ENCODE data around the gene ARMH4.

ARMH4 gene, protein sequence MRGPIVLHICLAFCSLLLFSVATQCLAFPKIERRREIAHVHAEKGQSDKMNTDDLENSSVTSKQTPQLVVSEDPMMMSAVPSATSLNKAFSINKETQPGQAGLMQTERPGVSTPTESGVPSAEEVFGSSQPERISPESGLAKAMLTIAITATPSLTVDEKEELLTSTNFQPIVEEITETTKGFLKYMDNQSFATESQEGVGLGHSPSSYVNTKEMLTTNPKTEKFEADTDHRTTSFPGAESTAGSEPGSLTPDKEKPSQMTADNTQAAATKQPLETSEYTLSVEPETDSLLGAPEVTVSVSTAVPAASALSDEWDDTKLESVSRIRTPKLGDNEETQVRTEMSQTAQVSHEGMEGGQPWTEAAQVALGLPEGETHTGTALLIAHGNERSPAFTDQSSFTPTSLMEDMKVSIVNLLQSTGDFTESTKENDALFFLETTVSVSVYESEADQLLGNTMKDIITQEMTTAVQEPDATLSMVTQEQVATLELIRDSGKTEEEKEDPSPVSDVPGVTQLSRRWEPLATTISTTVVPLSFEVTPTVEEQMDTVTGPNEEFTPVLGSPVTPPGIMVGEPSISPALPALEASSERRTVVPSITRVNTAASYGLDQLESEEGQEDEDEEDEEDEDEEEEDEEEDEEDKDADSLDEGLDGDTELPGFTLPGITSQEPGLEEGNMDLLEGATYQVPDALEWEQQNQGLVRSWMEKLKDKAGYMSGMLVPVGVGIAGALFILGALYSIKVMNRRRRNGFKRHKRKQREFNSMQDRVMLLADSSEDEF

DNA sequence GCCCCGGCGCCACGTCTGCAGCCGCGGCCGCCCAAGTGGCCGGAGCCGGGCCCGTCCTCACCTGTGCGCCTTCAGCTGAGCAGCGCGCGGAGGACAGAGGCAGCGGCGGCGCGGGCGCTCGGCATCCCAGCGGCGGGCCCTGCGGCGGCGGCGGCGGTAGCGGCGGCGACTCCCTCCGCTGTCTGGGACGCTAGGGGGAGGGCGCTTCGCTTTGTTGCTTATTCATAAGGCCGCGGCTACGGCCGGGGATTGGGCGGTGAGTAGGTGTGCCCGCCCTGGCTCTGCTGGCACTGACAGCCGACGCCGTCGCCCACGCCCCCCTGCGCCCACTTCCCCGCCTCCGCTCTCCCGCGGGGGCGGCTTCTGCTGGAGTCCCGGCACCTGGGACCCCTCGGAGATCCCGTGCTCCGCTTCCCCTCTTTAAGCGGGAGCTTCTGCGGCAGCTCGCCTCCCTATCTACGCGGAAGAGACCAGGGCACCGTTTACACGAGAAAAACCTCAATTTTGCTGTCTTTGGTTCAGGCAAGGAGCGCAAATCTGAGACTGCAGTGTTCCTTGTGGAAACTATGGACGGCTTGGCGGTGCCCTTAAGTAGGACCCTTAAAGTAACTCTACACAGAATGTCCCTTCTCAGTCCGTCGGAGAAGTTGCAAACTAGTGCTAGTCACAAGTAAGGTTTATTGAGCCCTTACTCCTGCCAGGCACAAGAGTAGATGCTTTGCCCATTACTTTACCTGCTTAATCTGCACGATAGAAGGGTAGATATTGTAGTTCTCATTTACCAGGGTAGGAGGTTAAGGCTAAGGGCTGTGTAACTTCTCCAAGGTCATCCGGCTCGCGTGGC is at the start of gene ARMH4:
ARMH4 (minus strand) TSS at position 200 of the 844 bp plus-strand sequence. CDS start 12,855 bp downstream, outside the sequence.
- DNase-seq = no peak

DNA sequence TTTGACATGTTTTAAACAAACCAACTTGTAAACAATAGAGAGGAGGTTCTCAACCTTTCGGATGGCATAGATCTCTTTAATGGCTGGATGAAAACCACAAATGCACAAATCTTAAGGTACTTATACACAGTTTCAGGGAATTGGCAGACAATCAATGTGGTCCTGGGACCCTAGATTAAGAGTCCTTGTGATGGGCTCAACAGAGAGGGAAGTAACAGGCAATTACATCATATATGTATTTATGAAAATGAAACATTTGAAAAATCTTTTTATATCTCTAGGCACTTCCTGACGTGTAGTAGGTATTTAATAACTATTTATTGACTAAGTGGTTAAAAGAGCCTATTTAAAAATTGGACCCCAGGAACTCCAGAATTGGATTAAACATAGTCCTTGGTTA is 48.8 kb upstream of the ARMH4 start:
- DNase-seq = no peak

DNA sequence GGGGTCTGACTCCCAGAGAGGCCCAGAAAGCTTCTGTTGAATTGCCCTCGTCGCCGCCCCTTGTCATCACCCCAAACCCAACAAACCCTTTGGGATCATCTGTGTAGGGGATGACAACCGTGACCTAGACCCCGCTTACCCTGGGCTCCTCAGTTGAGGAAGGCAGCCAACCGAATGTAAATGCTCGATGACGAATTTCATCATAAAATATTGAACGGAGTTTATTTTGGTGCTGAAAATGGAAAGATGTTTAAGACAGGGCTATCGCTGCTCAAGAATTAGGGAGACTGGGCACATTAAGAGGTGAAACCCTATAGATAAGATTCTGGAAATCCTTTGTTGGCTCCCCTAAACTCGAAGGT is 48.4 kb upstream of the ARMH4 start:
- DNase-seq = no peak

DNA sequence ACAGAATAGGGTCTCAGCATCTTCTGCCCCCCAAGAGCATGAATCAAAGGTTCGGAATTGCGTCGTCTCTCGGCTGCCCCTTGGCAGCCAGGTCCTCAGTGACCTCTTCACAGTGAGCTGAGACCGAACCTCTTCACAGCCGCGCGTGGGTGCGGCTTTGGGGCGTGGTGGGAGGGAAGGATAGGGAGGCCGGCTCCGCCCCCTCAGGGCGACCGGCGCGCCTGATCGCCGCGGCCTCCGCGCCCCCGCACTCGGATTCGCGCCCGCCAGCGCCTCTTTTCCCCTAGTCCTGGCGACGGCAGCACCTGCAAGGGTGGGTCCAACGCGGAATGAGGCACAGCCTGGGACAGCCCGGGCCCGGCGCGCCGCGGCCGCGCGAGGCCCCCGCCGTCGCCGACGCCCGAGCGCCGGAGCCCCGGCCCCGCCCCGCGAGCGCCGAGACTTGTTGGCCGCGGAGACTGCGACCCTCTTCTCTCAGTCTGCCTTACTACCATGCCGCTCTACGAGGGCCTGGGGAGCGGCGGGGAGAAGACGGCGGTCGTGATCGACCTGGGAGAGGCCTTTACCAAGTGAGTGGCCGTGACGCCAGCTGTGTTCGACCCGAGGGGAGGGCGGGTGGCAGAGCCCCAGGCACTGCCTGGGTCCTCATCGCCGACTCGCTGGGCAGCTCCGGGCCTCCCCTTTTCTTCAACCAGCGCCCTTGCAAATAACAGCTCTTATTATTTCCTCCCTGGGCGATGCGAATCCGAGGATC is 47.9 kb upstream of the ARMH4 start, which contains the start of gene ACTR10:
ACTR10 (plus strand) TSS at position 424 of the 754 bp plus-strand sequence; CDS start at position 493, 69 bp downstream.
- peak; percentile 9 for DNase-seq

DNA sequence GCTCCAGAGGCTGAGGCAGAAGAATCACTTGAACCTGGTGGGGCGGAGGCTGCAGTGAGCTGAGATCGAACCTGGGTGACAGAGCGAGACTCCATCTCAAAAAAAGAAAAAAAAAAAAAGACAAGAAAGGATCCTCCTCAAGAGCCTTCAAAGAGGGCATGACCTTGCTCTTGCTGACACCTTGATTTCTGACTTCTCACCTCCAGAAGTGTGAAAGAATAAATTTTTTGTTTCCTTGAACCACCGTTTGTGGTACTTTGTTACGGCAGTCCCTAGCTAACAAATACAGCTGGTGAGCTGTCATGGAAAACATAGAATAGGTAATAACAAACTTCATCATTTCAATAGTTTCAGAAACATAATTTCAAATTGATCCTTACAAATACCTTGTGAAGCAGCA is 46.1 kb upstream of the ARMH4 start:
- no peak for DNase-seq

DNA sequence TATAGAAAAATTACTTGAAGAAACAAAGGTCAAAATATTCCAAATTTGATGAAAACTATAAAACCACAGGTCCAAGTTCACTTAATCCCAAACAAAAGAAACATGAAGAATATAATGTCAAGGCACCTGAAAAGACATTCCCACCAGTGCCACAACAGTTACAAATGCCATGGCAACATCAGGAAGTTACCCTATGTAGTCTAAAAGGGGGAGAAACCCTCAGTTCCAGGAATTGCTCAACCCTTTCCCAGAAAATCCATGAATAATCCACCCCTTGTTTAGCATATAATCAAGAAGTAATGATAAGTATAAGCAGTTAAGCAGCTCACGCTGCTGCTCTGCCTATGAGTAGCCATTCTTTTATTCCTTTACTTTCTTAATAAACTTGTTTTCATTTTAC is 44.2 kb upstream of the ARMH4 start:
- DNase-seq = no peak

DNA sequence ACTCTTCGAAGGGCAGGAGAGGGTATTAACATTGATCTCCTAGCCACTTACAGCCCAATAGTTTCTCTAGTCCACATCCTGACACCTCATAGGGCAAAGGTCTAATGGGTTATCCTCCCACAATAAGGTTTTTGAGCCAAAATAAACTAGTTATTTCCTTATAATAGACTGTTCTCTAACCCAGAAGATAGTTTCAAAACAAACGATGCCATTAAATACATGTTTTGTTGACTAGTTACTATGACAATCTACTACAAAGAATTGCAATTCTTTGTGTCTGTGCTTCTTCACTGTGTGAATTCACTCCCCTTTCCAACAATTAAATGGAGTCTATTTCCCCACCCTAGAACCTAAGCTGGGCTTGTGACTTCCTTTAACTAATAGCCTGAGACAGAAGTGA is 41.5 kb upstream of the ARMH4 start:
- DNase-seq = no peak

DNA sequence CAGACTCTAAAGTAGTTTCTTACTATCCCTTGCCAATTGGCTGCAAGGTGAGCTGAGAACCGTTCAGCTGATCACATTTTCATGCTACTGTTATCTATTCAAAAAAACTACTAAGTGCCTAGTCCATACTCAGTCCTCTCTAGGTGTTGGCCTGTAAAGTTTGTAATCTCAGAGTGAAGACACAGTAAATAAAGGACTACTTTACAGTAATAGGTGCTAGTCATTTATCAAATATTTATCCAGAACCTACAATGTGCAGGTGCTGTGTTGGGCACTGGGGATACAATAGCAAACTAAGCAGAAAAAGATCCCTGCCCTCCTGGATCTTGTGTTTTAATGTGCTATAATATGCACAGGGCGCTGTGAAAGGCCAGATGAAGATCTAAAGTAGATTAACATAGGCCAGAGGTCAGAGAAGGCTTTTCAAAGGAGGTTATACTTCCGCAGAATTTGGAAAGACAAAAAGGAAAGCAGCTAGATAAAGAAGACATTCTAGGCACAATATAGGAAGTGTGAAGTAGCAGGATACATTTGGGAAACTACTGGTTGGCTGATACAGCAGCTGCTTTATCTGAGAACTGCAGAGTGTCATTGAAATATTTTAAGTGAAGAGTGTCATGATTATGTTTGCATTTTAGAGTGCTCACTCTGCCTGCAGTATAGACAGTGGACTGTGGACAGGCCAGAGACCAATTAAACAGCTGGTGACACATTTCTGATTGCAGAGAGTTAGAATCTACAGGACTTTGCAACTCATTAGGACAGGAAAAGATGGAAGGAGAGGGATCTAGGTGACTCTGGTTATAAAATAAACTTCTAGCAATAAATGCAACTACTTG is 40.0 kb upstream of the ARMH4 start:
- DNase-seq = no peak

DNA sequence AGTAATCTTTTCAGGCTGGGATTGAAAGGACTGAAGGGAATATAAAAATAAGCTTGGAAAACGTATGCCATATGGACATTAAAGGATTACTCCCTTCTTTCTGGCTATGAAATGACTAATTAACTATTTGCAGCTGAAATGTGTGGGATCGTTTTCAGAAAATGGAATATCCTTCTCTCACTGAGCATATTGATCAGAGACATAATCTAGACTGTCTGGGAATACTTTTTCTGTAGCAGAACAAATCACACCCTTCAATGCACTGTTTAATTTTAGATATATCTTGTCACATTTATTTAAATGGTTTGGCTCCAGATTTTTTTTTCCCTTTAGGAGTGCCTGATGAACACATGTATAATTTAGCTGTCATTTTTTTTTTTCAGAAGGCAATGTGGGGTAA is 37.2 kb upstream of the ARMH4 start:
- DNase-seq = no peak

DNA sequence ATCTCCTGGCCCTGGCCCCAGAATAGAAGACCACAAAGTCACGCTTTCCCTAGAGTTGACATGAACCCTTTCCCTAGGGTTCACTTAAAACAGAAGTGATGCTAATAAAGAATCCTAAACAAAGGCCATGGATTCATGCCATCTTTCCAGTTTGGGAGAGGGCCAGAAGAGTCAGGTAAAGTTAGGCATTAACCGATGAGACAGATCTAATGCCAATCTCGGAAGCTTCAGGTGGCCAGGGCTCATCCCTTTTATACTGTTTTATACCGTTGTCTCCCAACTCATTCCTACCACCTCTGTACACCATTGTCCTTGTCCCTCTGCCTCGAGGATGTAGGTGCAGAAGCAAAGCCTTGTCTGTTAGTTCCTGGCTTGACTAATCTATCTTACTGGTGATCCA is 25.1 kb upstream of the ARMH4 start:
- DNase-seq = no peak

DNA sequence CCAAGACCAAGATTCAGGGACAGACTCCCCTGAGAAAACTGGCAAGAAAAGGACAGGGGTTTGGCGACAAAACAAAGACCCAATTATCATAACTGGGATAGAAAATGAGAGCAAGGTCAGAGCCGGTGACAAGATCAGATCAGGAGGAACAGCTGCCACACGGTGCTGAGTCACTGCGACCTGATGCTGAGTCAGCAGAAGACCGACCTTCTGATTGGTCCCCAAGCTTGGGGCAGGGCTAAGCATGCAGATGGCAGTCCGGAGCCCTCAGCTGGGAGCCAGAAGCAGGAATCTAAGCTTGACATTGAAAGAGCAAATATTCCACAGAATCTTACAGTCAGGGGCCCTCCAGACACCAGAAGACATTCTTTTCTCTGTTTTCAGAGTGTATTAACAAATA is 19.1 kb upstream of the ARMH4 start:
- no peak for DNase-seq

DNA sequence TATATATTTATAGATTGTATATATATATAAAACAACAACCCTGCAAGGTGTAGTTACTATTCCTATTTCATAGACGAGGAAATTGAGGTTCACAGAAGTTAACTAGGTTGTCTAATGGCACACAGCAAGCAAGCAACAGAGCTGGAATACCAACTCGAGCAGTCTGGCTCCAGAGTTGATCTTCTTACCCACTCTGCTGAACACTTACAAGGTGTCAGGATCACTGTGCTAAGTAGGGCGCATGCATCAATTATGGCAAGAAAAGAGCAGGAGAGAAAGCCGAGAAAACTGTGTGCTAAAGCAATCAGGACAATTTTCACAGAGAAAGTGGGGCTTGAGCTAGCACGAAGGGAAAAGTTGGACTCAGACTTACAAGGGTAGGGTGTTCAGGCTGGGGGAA is 15.9 kb upstream of the ARMH4 start:
- DNase-seq = no peak

DNA sequence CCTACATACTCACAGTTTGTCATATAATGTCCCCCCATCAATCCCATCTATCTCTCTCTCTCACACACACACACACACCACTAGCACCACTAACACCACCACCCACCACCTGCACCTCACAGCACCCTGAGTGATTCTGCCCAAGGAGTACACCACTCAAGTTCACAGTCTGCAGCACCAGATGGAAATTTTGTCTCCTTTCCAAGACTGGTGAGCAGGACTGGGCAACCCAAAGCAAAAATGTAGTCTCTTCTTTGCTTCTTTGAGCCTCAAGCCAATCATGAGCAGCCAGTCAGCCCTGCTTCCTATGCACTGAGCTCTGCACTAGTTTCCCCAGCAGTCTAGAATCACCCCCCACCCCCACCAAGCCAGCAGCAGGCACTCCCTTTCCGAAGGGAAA is 15.0 kb upstream of the ARMH4 start:
- no peak for DNase-seq

DNA sequence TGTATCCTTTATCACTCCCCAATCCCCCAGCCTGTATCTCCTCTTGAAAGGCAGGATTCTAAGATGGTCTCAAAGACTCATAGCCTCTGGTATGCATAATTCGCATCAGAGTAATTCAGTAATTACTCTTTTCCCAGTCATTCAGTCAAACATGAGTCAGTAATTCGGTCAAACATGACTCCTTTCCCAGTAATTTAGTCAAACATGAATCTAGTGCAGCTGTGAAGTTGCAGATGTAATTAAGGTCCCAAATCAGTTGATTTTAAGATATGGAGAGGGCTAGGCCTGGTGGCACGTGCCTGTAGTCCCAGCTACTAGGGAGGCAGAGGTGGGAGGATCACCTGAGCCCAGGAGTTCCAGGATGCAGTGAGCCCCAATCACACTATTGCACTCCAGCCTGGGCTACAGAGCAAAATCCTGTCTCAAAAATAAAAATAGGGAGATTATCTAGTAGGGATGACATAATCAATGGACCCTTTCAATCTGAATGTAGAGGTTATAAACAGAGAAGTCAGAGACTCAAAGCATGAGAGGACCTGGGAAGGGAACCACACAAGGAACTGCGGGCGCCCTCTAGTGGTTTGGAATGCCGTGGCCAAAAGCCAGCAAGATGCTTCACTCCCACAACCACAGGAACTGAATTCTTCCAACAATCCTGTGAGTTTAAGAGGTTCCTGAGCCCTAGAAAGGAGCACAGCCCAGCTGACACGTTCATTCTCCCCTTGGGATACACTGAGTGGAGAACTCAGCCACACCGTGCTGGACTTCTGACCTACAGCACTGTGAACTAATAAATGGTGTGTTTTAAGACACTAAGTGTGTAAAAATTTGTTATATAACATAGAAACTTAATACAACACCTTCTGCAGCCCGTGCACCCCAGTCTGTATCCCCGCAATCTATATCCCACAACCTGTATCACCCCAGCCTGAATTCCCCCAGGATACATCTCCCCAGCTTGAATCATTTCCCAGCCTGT is 14.3 kb upstream of the ARMH4 start:
- no peak for DNase-seq

DNA sequence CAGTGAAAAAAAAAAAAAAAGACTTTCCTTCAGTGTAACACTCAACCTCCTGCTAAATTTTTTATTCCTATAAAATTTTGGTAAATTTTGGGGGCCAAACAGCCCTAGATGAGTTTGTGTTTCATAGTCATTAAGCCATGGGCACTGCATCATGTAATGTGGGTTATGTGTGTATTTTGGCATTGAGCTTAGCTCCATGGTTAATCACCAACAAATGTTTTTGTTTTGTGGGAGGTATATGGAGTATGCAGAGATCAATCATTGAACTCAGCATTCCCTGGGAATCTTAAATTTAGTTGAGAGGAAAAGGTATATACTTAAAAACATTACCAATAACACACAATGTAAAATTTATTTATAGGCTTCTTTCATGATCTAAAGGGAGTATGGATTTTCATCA is 8.5 kb upstream of the ARMH4 start:
- no peak for DNase-seq

DNA sequence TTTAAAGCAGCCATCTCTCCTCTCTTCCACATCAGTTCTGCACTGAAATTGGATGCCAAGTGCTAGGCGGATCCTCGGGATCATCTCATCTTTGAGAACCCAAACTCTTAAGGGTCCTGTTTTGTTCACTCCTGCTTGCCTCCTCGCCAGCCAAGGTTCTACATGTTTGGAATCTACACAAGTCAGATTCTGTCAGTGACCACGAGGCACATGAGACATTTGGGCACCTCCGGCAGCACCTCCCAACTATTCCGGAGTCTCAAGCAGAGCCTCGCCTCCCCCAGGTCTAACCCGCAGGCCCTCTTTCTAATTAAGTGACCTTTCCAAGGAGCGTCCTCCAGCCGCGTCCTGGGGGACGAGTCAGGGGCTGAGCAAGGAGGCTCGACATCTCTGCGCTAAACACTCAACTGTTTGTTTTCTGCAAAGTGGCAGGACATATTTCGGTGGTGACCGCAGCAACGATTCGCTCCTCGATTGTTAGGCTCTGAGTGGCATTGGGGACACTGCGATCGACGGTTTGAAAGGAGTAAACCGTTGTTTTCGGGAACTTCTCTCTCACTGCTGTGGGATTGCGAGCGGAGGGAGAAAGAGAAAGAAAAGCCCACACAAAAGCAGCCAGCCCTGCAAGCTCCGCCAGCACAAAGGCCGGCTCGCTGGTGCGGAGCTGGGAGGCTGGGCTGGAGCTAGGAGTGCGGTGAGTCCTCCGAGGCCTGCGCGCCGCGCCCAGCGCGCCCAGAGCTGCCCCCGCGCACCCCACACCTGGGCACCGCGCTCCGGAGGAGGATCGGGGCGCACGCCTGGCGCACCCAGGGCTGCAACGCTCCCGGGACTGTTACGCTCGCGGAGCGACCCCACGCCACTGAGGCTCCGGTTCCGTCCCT is 640 bp downstream of the ARMH4 start:
- no peak for DNase-seq

DNA sequence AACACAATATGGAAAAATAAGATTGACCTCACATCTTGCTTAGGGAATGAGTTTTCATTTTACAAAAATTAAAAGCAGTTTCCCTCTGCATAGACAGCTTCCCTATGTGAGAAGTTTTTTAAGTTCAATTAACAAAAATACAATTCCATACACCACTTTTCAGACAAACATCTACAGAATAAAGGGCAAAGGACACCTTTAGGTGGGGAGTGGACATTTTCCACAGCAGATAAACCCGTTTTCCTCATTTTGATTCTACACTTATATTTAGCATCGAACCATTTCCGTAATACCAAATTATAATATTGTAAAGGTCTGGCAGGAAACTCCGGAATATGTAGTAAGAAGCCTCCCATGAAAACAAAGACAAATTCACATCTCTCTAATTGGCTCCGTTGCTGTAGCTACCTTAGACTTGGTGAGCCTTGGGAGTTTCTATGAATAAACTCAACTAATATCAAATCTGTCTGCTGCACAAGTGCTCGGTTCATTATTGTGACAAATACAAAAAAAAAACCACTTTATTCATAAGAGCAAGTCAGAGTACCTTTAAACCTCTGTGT is 1.7 kb downstream of the ARMH4 start:
- DNase-seq = no peak

DNA sequence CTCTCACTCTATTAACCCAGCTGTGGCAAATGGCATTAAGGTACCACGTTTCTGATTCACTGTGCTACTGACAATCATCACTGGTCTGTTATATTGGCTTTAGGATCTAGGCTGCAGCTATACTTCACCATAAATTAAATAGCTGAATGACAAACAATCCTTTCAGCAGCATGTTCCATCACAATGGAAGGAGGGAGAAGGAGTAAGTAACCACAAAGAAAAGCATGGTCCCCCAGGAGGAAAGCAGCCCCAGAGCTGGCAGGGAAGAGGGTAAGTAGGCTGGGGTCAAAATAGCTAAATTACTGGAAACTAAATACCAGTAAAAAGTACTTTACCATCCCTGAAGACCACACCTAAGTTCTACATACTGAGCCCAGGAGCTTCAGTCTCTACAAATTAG is 2.8 kb downstream of the ARMH4 start:
- no peak for DNase-seq

DNA sequence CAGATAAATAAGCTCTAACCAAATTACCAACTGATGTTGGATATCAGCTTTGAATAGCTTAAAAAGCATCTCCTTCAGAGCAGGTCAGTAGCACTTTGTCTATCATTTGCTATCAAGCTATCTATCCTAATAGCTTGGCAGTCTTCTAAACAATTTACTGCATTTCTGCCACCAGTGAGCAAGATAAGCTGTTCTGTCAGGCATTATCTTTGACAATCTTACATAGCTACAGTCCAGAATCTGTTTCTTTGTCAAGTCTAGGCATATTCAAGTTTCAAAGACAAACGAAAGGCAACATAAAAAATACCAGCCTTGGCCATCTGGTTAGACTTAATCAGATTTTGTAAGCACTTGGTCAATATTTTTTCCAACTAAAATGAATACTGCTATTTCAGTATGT is 5.6 kb downstream of the ARMH4 start:
- no peak for DNase-seq
